Measurements from ENCODE around the gene MAGI2. TPM values are rescaled to one million over a fixed set of nuclear protein-coding genes. Genes with fewer than 3 reads are reported as not detected.
A peak's percentile ranks its signal among the peaks of the same experiment; 100 is the strongest.

MAGI2 gene
- total and polyA plus RNA-seq, 2 of the 13 experiments (the other 11 are each of a cell fraction or from before 2014, with no cell fraction given), result 1.5 to 3.8 TPM

GRCh38 chr7:79461660-79462059, 8.2 kb upstream of the MAGI2 start (continued):
- TF ChIP-seq, protein P1, sequence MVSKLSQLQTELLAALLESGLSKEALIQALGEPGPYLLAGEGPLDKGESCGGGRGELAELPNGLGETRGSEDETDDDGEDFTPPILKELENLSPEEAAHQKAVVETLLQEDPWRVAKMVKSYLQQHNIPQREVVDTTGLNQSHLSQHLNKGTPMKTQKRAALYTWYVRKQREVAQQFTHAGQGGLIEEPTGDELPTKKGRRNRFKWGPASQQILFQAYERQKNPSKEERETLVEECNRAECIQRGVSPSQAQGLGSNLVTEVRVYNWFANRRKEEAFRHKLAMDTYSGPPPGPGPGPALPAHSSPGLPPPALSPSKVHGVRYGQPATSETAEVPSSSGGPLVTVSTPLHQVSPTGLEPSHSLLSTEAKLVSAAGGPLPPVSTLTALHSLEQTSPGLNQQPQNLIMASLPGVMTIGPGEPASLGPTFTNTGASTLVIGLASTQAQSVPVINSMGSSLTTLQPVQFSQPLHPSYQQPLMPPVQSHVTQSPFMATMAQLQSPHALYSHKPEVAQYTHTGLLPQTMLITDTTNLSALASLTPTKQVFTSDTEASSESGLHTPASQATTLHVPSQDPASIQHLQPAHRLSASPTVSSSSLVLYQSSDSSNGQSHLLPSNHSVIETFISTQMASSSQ (IDR thresholded peaks at IDR 0.05; ENCODE audit: low read depth), result peak; percentile 27; the same call in 1 of the 2 replicates
- TF ChIP-seq, protein P1 (CRISPR knock-in tag; IDR thresholded peaks at IDR 0.05; ENCODE audit: borderline replicate concordance), result no peak
- TF ChIP-seq TCF12 (IDR thresholded peaks at IDR 0.05) (no peak), TCF12 (CRISPR knock-in tag; IDR thresholded peaks at IDR 0.05) (no peak), NR2F6 (IDR thresholded peaks at IDR 0.05) (0 out of 2 replicates have a peak, but pooled peaks have one; percentile 20), NR2F6 (CRISPR knock-in tag; IDR thresholded peaks at IDR 0.05) (peak; percentile 50; the same call in 1 of the 2 replicates), ZNF530 (CRISPR knock-in tag; IDR thresholded peaks at IDR 0.05; ENCODE audit: low read depth) (no peak), ZNF264 (CRISPR knock-in tag; IDR thresholded peaks at IDR 0.05) (no peak), SNAPC2 (CRISPR knock-in tag; IDR thresholded peaks at IDR 0.05) (no peak), EHMT2 (IDR thresholded peaks at IDR 0.05; ENCODE audit: borderline replicate concordance, low read depth, low read length) (no peak), SMAD1 (CRISPR knock-in tag; IDR thresholded peaks at IDR 0.05; ENCODE audit: borderline replicate concordance, low read depth) (no peak), RELA (CRISPR knock-in tag; IDR thresholded peaks at IDR 0.05) (no peak), CHD2 (IDR thresholded peaks at IDR 0.05; ENCODE audit: low read depth, low read length) (no peak), CERS6 (CRISPR knock-in tag; IDR thresholded peaks at IDR 0.05) (no peak), TOPORS (CRISPR knock-in tag; IDR thresholded peaks at IDR 0.05) (no peak), ZNF460 (CRISPR knock-in tag; IDR thresholded peaks at IDR 0.05; ENCODE audit: borderline replicate concordance) (no peak), SRSF9 (IDR thresholded peaks at IDR 0.05; ENCODE audit: borderline replicate concordance, insufficient read depth, low read depth, low read length, poor library complexity, severe bottlenecking) (no peak), HNRNPH1 (optimal IDR thresholded peaks at IDR 0.05; ENCODE audit: low read depth, low read length) (no peak), STAT5B (CRISPR knock-in tag; IDR thresholded peaks at IDR 0.05) (no peak), ZNF567 (CRISPR knock-in tag; IDR thresholded peaks at IDR 0.05; ENCODE audit: borderline replicate concordance) (no peak), MED13 (CRISPR knock-in tag; IDR thresholded peaks at IDR 0.05) (no peak), ISL2 (CRISPR knock-in tag; IDR thresholded peaks at IDR 0.05) (peak; percentile 75), ZNF232 (CRISPR knock-in tag; IDR thresholded peaks at IDR 0.05; ENCODE audit: borderline replicate concordance) (no peak), KLF9 (CRISPR knock-in tag; IDR thresholded peaks at IDR 0.05; ENCODE audit: low read depth) (no peak), KDM3A (CRISPR knock-in tag; IDR thresholded peaks at IDR 0.05; ENCODE audit: low read depth) (no peak)
- TF ChIP-seq, protein P2, sequence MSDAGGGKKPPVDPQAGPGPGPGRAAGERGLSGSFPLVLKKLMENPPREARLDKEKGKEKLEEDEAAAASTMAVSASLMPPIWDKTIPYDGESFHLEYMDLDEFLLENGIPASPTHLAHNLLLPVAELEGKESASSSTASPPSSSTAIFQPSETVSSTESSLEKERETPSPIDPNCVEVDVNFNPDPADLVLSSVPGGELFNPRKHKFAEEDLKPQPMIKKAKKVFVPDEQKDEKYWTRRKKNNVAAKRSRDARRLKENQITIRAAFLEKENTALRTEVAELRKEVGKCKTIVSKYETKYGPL (CRISPR knock-in tag; IDR thresholded peaks at IDR 0.05), result no peak
- TF ChIP-seq, protein P3, sequence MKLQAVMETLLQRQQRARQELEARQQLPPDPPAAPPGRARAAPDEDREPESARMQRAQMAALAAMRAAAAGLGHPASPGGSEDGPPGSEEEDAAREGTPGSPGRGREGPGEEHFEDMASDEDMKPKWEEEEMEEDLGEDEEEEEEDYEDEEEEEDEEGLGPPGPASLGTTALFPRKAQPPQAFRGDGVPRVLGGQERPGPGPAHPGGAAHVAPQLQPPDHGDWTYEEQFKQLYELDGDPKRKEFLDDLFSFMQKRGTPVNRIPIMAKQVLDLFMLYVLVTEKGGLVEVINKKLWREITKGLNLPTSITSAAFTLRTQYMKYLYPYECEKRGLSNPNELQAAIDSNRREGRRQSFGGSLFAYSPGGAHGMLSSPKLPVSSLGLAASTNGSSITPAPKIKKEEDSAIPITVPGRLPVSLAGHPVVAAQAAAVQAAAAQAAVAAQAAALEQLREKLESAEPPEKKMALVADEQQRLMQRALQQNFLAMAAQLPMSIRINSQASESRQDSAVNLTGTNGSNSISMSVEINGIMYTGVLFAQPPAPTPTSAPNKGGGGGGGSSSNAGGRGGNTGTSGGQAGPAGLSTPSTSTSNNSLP (IDR thresholded peaks at IDR 0.05; ENCODE audit: low read depth, low read length), result peak; percentile 59
